Gastrocnemius medialis (tissue), 4 donors: ENCODE results near the gene UNC45A.

ENCODE experiments used
- POLR2A ChIP-seq, 2 donors: fragments of 450-650 bp; IDR thresholded peaks; one replicate each; pipeline ENCODE4 v1.6.1; 2017; ENCODE audit warnings: antibody characterized with exemption in 2 of 2, mild to moderate bottlenecking in 2 of 2, moderate library complexity in 2 of 2
- TF ChIP-seq, protein P1 (sequence below), 5 experiments: fragments of 450-650 bp in 3 of 5; fragments of 200-600 bp in 2 of 5; sonication (generic) in 2 of 5; IDR thresholded peaks in 4 of 5; conservative IDR thresholded peaks in 1 of 5; 1 replicate in 4 of 5; 2 replicates in 1 of 5; pipeline ENCODE4 v1.5.1; 2016 to 2019; ENCODE audit warnings: antibody characterized with exemption in 5 of 5, mild to moderate bottlenecking in 3 of 5, moderate library complexity in 3 of 5

DNA sequence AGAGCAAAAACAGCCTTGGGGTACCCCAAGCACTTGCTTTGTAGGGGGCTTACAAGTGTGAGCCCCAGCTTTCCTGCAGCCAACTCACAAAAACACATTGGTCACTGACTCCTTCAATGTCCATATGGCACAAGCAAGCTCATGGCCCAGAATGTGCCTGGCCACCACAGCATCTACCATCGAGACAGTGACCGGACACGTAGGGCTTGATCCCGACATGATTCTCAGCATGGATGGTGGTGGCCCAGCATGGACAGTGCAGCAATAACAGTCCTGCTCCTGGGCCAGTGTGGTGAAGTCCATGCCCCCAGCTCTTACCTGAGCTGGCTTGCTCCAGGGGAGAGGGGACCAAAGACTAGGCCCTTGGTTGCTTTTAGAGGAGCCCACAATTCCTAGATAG is 6.0 kb downstream of the UNC45A start:
- TF ChIP-seq, protein P1, sequence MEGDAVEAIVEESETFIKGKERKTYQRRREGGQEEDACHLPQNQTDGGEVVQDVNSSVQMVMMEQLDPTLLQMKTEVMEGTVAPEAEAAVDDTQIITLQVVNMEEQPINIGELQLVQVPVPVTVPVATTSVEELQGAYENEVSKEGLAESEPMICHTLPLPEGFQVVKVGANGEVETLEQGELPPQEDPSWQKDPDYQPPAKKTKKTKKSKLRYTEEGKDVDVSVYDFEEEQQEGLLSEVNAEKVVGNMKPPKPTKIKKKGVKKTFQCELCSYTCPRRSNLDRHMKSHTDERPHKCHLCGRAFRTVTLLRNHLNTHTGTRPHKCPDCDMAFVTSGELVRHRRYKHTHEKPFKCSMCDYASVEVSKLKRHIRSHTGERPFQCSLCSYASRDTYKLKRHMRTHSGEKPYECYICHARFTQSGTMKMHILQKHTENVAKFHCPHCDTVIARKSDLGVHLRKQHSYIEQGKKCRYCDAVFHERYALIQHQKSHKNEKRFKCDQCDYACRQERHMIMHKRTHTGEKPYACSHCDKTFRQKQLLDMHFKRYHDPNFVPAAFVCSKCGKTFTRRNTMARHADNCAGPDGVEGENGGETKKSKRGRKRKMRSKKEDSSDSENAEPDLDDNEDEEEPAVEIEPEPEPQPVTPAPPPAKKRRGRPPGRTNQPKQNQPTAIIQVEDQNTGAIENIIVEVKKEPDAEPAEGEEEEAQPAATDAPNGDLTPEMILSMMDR (IDR thresholded peaks at IDR 0.05 in 4 of 5, conservative IDR thresholded peaks at IDR 0.05 in 1 of 5) = no peak
- TF ChIP-seq POLR2A (IDR thresholded peaks at IDR 0.05) = no peak
